B cell (primary cell): ENCODE data around the gene CHCHD3.

ENCODE experiments used
- CTCF ChIP-seq: fragments of 200-600 bp; IDR thresholded peaks from one replicate; pipeline ENCODE4 v1.8.0; 2022; ENCODE audit warnings: antibody characterized with exemption, mild to moderate bottlenecking
- EZH2 ChIP-seq: IDR thresholded peaks from 2 replicates; pipeline ENCODE4 v1.6.1; 2012; ENCODE audit warnings: borderline replicate concordance, low read depth, mild to moderate bottlenecking, moderate library complexity, low read length; ENCODE audit not compliant: insufficient read depth, poor library complexity, severe bottlenecking

DNA sequence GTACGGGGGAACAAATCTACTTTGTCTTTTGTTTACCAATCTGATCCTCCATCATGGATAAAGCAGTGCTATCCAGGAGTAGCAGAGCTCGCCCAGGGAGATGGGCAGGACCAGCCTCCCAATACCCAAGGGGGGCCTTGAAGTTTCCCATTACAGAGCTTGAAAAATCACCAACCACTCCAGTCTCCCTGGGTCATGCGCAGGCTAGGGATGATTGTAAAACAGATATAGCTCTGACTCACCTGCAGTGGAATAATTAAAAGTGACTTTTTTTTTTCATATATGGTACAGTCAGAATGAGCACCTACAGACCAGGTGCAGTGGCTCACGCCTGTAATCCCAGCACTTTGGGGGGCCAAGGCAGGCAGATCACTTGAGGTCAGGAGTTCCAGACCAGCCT is 301.1 kb downstream of the CHCHD3 start:
- no peak for TF ChIP-seq CTCF
- no peak for TF ChIP-seq EZH2
